ENCODE results near the gene REC114.
"Not testable (repeated sequence)": the region's sequence is repeated elsewhere in the genome, so short reads cannot be mapped to it uniquely, and the experiment has no call there.

DNA sequence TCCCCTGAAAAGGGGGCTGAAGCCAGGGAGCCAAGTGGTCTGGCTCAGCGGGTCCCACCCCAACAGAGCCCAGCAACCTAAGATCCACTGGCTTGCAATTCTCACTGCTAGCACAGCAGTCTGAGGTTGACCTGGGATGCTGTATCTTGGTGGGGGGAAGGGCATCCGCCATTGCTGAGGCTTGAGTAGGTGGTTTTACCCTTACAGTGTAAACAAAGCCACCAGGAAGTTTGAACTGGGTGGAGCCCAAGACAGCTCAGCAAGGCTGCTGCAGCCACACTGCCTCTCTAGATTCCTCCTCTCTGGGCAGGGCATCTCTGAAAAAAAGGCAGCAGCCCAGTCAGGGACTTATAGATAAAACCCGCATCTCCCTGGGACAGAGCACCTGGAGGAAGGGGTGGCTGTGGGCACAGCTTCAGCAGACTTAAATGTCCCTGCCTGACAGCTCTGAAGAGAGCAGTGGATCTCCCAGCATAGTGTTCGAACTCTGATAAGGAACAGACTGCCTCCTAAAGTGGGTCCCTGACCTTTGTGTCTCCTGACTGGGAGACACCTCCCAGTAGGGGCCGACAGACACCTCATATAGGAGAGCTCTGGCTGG, 5.3 kb downstream of the REC114 start:
- TF ChIP-seq PHF8 (conservative IDR thresholded peaks at IDR 0.05; ENCODE audit: low read depth, low read length); POLR2A (IDR thresholded peaks at IDR 0.05; ENCODE audit: control extremely low read depth in 1 of 2, low read depth in 2 of 2, low read length in 2 of 2); SRF (IDR thresholded peaks at IDR 0.05; ENCODE audit: low read depth, low read length); SIN3A (conservative IDR thresholded peaks at IDR 0.05 in 1 of 2, IDR thresholded peaks at IDR 0.05 in 1 of 2; ENCODE audit: low read depth in 1 of 2, low read length in 2 of 2); NANOG (IDR thresholded peaks at IDR 0.05; ENCODE audit: insufficient read depth, low read depth, low read length, poor library complexity, severe bottlenecking): not testable (repeated sequence)
- TF ChIP-seq, protein P1, sequence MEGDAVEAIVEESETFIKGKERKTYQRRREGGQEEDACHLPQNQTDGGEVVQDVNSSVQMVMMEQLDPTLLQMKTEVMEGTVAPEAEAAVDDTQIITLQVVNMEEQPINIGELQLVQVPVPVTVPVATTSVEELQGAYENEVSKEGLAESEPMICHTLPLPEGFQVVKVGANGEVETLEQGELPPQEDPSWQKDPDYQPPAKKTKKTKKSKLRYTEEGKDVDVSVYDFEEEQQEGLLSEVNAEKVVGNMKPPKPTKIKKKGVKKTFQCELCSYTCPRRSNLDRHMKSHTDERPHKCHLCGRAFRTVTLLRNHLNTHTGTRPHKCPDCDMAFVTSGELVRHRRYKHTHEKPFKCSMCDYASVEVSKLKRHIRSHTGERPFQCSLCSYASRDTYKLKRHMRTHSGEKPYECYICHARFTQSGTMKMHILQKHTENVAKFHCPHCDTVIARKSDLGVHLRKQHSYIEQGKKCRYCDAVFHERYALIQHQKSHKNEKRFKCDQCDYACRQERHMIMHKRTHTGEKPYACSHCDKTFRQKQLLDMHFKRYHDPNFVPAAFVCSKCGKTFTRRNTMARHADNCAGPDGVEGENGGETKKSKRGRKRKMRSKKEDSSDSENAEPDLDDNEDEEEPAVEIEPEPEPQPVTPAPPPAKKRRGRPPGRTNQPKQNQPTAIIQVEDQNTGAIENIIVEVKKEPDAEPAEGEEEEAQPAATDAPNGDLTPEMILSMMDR (IDR thresholded peaks at IDR 0.05; ENCODE audit: control extremely low read depth in 1 of 3, insufficient read depth in 1 of 3, low read depth in 1 of 3, low read length in 3 of 3): not testable (repeated sequence)
- TF ChIP-seq RAD21 (IDR thresholded peaks at IDR 0.05 in 1 of 2, conservative IDR thresholded peaks at IDR 0.05 in 1 of 2; ENCODE audit: low read depth in 2 of 2, low read length in 2 of 2): peak in 1 of 2 experiments; percentile 19; a peak in 1 of 4 replicates
